Right lobe of liver (tissue), 6 donors: ENCODE results near the gene TMEM151A. TPM values are rescaled to one million over a fixed set of nuclear protein-coding genes. Genes with fewer than 3 reads are reported as not detected.

Source experiments
- ATAC-seq, 4 donors: fragments of 200-7000 bp; cut with Tn5 transposase; one replicate each; pipeline ENCODE4 v1.9.1; 2020; ENCODE audit warnings: mild to moderate bottlenecking in 4 of 4, moderate library complexity in 4 of 4
- DNase-seq, 3 donors: peaks; one replicate each; pipeline ENCODE4 v3.0.0-alpha.2; 2020
- H3K27ac ChIP-seq, 3 donors: fragments of 200-600 bp; one replicate each; pipeline ENCODE4 v1.8.0; 2022
- H3K27me3 ChIP-seq, 2 donors: fragments of 200-600 bp; one replicate each; pipeline ENCODE4 v1.8.0; 2022
- H3K36me3 ChIP-seq, 4 donors: fragments of 200-600 bp; sonication (generic) in 1 of 4; one replicate each; pipeline versions ENCODE4 v1.5.1 to v1.8.0; 2017 to 2022; ENCODE audit warnings: control low read depth in 1 of 4
- H3K4me1 ChIP-seq, 4 donors: fragments of 200-600 bp; sonication (generic) in 1 of 4; one replicate each; pipeline versions ENCODE4 v1.5.1 to v1.8.0; 2017 to 2022; ENCODE audit warnings: control low read depth in 1 of 4
- H3K4me3 ChIP-seq, 3 donors: fragments of 200-600 bp; one replicate each; pipeline ENCODE4 v1.8.0; 2022
- H3K9me3 ChIP-seq, 4 donors: fragments of 200-600 bp; sonication (generic) in 1 of 4; one replicate each; pipeline versions ENCODE4 v1.5.1 to v1.8.0; 2017 to 2022; ENCODE audit warnings: control low read depth in 1 of 4
- CTCF ChIP-seq, 4 donors: fragments of 200-600 bp in 3 of 4; fragments of 450-650 bp in 1 of 4; IDR thresholded peaks; one replicate each; pipeline versions ENCODE4 v1.5.1 to v1.8.0; 2016 to 2022; ENCODE audit warnings: antibody characterized with exemption in 4 of 4, mild to moderate bottlenecking in 2 of 4
- POLR2A ChIP-seq: fragments of 450-650 bp; IDR thresholded peaks from one replicate; pipeline ENCODE4 v1.6.1; 2017; ENCODE audit warnings: antibody characterized with exemption, mild to moderate bottlenecking
- WGBS: methylation state at CpG from one replicate; pipeline ENCODE4 v1.1.6; 2018; ENCODE audit warnings: low coverage, low lambda C conversion rate; ENCODE audit not compliant: insufficient coverage; ENCODE audit errors: missing lambda C conversion rate; 5-methylcytosine and 5-hydroxymethylcytosine counted together
- intact Hi-C, 2 donors: fragments of 100-400 bp; cut with DNase I; formaldehyde crosslinking; loops; one replicate each; pipeline versions ENCODE4 v1.11.2 to v1.14.1; 2022
- total RNA-seq, 6 experiments: library from RNA; depleted of rRNA in 2 of 6; stranded (reverse); fragments of >200 nt in 2 of 6; fragmentation: NEBNext Ultra II Directional in 3 of 6; extraction: Animal tissue kit (Norgen Biotek cat#: 25700) in 3 of 6; gene quantifications; one replicate each; pipeline versions ENCODE4 v1.1.0 to v1.2.4, GENCODE V29; 2016 to 2023
- donor health status: DM: no; HTN: yes; CAD: no.
- donor health status: DM: no; HTN: no; CAD: no.
- donor health status: DM: no; HTN: no; CAD: no.
- donor health status: DM: no; HTN: yes; CAD: no.
- donor health status: DM: no; HTN: yes; CAD: no.

The TMEM151A gene
- total RNA-seq, 6 experiments from 2014 or later, result 0.13 to 0.86 (median 0.45) TPM; not detected in 2

- Histone ChIP-seq H3K27me3 (no peaks in the 10 kb centered on the region), H3K27ac (peak within 1 kb of the TSS; percentile 86 to 96 (median 91)), H3K4me1 (peaks cover 0 to 8% (median 2%) of the 10 kb centered on the region in 4 donors), H3K36me3 (peaks cover 0 to 18% (median 16%) of the 10 kb centered on the region in 4 donors), H3K4me3 (peak within 1 kb of the TSS; percentile 81 to 97 (median 90)), H3K9me3 (no peaks in the 10 kb centered on the region)
- DNase-seq, result peak; percentile 100
- peak; percentile 87 to 93 (median 88) for ATAC-seq
- WGBS, result 2% methylated on average over 13 of the region's 64 CpGs
- TF ChIP-seq POLR2A (peak; percentile 49), CTCF (IDR thresholded peaks at IDR 0.05) (no peak)
- intact Hi-C loops, result no loop called here
Observed at GRCh38 chr11:66268244-66268951, 23.3 kb upstream of the TMEM151A start, which contains the start of gene RAB1B. TSS of gene RAB1B (plus strand) at chr11:66268639. CDS start at chr11:66268680, 41 bp downstream.

GRCh38 chr11:66268952-66269905, 22.5 kb upstream of the TMEM151A start:
- DNase-seq, result no peak
- Histone ChIP-seq H3K36me3 (peaks cover 6 to 26% (median 21%) of the 10 kb centered on the region in 4 donors), H3K4me1 (peaks cover 0 to 8% (median 2%) of the 10 kb centered on the region in 4 donors), H3K4me3 (peak overlapping the region; percentile 81 to 97 (median 90)), H3K9me3 (no peaks in the 10 kb centered on the region), H3K27me3 (no peaks in the 10 kb centered on the region), H3K27ac (peak overlapping the region; percentile 86 to 96 (median 91))
- 3% methylated on average over 22 of the region's 32 CpGs for WGBS
- ATAC-seq, result no peak
- TF ChIP-seq CTCF (IDR thresholded peaks at IDR 0.05), result no peak
- no peak for TF ChIP-seq POLR2A
- intact Hi-C loops, result no loop called here

- peaks cover 8 to 42% (median 25%) of the 10 kb centered on the region in 4 donors for H3K36me3 ChIP-seq
- ATAC-seq, result no peak
- intact Hi-C loops, result no loop called here
- 83% methylated on average over 2 of the region's 7 CpGs for WGBS
- no peak overlapping the region for H3K4me3 ChIP-seq
- H3K9me3 ChIP-seq, result no peaks in the 10 kb centered on the region
- peaks cover 0 to 8% (median 2%) of the 10 kb centered on the region in 4 donors for H3K4me1 ChIP-seq
- DNase-seq, result no peak
- H3K27me3 ChIP-seq, result no peaks in the 10 kb centered on the region
- no peak for TF ChIP-seq POLR2A
- TF ChIP-seq CTCF (IDR thresholded peaks at IDR 0.05), result no peak
- no peak overlapping the region for H3K27ac ChIP-seq
Observed at GRCh38 chr11:66271816-66272215, 19.9 kb upstream of the TMEM151A start.

GRCh38 chr11:66272596-66272995, 19.1 kb upstream of the TMEM151A start:
- no peaks in the 10 kb centered on the region for H3K9me3 ChIP-seq
- no peak overlapping the region for H3K27ac ChIP-seq
- intact Hi-C loops, result no loop called here
- H3K36me3 ChIP-seq, result peaks cover 8 to 42% (median 25%) of the 10 kb centered on the region in 4 donors
- DNase-seq, result no peak
- TF ChIP-seq CTCF (IDR thresholded peaks at IDR 0.05), result no peak
- no peak for TF ChIP-seq POLR2A
- ATAC-seq, result no peak
- no peak overlapping the region for H3K4me3 ChIP-seq
- no peaks in the 10 kb centered on the region for H3K27me3 ChIP-seq
- WGBS, result 100% methylated on average over 2 of the region's 2 CpGs
- H3K4me1 ChIP-seq, result peaks cover 0 to 12% (median 0%) of the 10 kb centered on the region in 4 donors
